Stomach (tissue), 4 donors: ENCODE data around the gene TMEM135.

Source experiments
- CTCF ChIP-seq, 7 experiments: fragments of 450-650 bp in 4 of 7; fragments of 200-600 bp in 3 of 7; sonication (generic) in 3 of 7; IDR thresholded peaks; one replicate each; pipeline ENCODE4 v1.5.1; 2016 to 2019; ENCODE audit warnings: antibody characterized with exemption in 7 of 7, control low read depth in 2 of 7, mild to moderate bottlenecking in 1 of 7
- POLR2A ChIP-seq, 4 donors: fragments of 450-650 bp; IDR thresholded peaks; one replicate each; pipeline ENCODE4 v1.6.1; 2016; ENCODE audit warnings: antibody characterized with exemption in 4 of 4, control low read depth in 2 of 4, mild to moderate bottlenecking in 1 of 4, moderate library complexity in 1 of 4
- POLR2AphosphoS5 ChIP-seq, 3 donors: sonication (generic); formaldehyde crosslinking; IDR thresholded peaks; one replicate each; pipeline ENCODE4 v1.6.1; 2016; ENCODE audit warnings: antibody characterized with exemption in 3 of 3

GRCh38 chr11:87020764-87021365, 16.9 kb upstream of the TMEM135 start:
- TF ChIP-seq POLR2AphosphoS5 (IDR thresholded peaks at IDR 0.05) (no peak), CTCF (IDR thresholded peaks at IDR 0.05) (no peak), POLR2A (IDR thresholded peaks at IDR 0.05) (no peak)
